ENCODE measurements around the gene CDKN2AIPNL. TPM values are rescaled to one million over a fixed set of nuclear protein-coding genes. Genes with fewer than 3 reads are reported as not detected.

CDKN2AIPNL gene
- total and polyA plus RNA-seq, 2 of the 13 experiments (the other 11 are each of a cell fraction or from before 2014, with no cell fraction given): 17.4 to 46.5 TPM

DNA sequence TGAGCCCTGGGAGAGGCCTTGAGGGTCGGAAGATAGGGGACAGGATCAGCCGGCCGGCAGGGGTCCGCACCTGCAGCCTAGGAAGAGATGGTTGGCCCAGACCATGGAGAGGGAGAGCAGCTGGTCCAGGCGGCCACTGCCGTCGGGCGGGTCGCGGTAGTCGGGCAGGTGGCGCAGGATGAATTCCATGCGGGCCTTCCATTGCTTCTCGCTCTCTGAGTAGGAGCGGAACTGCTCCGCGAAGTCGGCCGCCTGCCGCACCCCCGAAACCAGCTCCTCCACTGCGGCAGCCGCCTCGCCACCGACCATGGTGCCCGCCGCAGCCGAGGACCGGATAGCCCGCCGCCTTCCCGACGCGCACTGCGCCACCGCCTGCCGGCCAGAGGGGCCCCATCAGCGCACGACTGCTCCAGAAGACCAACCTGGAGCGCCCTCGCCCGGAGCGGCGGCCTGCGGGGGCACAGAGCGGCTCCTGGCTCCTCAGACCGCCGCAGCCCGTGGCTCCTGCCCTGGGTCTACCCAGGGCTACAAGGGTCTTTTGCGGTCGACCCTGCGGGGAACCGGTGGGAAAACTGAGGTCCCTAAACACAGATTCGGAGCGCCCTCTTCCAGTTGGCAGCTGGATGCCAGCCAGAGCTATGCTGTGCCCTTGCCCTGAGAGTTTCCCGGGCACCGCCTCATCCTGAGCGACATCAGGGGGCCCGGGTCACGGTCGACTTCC lies at the start of gene CDKN2AIPNL (continued):
- TF ChIP-seq PAWR (CRISPR knock-in tag; IDR thresholded peaks at IDR 0.05; ENCODE audit: borderline replicate concordance): no peak
- peak; percentile 96 for TF ChIP-seq TBX2 (CRISPR knock-in tag; IDR thresholded peaks at IDR 0.05; ENCODE audit: borderline replicate concordance)
- peak; percentile 90 for TF ChIP-seq MED8 (CRISPR knock-in tag; IDR thresholded peaks at IDR 0.05; ENCODE audit: insufficient replicate concordance)
- no peak for TF ChIP-seq PHB2 (IDR thresholded peaks at IDR 0.05; ENCODE audit: partially characterized antibody)
- no peak for TF ChIP-seq SCMH1 (CRISPR knock-in tag; IDR thresholded peaks at IDR 0.05; ENCODE audit: borderline replicate concordance)
- TF ChIP-seq RBAK (CRISPR knock-in tag; IDR thresholded peaks at IDR 0.05): no peak
- TF ChIP-seq, protein P1, sequence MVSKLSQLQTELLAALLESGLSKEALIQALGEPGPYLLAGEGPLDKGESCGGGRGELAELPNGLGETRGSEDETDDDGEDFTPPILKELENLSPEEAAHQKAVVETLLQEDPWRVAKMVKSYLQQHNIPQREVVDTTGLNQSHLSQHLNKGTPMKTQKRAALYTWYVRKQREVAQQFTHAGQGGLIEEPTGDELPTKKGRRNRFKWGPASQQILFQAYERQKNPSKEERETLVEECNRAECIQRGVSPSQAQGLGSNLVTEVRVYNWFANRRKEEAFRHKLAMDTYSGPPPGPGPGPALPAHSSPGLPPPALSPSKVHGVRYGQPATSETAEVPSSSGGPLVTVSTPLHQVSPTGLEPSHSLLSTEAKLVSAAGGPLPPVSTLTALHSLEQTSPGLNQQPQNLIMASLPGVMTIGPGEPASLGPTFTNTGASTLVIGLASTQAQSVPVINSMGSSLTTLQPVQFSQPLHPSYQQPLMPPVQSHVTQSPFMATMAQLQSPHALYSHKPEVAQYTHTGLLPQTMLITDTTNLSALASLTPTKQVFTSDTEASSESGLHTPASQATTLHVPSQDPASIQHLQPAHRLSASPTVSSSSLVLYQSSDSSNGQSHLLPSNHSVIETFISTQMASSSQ (IDR thresholded peaks at IDR 0.05; ENCODE audit: low read depth): no peak
- TF ChIP-seq, protein P1 (CRISPR knock-in tag; IDR thresholded peaks at IDR 0.05; ENCODE audit: borderline replicate concordance): peak; percentile 94
- no peak for TF ChIP-seq TBP (CRISPR knock-in tag; IDR thresholded peaks at IDR 0.05)
- TF ChIP-seq JARID2 (CRISPR knock-in tag; IDR thresholded peaks at IDR 0.05; ENCODE audit: insufficient replicate concordance): no peak
- TF ChIP-seq, protein P2, sequence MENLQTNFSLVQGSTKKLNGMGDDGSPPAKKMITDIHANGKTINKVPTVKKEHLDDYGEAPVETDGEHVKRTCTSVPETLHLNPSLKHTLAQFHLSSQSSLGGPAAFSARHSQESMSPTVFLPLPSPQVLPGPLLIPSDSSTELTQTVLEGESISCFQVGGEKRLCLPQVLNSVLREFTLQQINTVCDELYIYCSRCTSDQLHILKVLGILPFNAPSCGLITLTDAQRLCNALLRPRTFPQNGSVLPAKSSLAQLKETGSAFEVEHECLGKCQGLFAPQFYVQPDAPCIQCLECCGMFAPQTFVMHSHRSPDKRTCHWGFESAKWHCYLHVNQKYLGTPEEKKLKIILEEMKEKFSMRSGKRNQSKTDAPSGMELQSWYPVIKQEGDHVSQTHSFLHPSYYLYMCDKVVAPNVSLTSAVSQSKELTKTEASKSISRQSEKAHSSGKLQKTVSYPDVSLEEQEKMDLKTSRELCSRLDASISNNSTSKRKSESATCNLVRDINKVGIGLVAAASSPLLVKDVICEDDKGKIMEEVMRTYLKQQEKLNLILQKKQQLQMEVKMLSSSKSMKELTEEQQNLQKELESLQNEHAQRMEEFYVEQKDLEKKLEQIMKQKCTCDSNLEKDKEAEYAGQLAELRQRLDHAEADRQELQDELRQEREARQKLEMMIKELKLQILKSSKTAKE (CRISPR knock-in tag; IDR thresholded peaks at IDR 0.05; ENCODE audit: borderline replicate concordance): peak; percentile 59; the same call in 1 of the 2 replicates
- TF ChIP-seq GFI1 (CRISPR knock-in tag; IDR thresholded peaks at IDR 0.05; ENCODE audit: borderline replicate concordance): peak; percentile 44; the same call in 1 of the 2 replicates
- peak; percentile 75 for TF ChIP-seq BCL6 (CRISPR knock-in tag; IDR thresholded peaks at IDR 0.05)
- TF ChIP-seq, protein P3, sequence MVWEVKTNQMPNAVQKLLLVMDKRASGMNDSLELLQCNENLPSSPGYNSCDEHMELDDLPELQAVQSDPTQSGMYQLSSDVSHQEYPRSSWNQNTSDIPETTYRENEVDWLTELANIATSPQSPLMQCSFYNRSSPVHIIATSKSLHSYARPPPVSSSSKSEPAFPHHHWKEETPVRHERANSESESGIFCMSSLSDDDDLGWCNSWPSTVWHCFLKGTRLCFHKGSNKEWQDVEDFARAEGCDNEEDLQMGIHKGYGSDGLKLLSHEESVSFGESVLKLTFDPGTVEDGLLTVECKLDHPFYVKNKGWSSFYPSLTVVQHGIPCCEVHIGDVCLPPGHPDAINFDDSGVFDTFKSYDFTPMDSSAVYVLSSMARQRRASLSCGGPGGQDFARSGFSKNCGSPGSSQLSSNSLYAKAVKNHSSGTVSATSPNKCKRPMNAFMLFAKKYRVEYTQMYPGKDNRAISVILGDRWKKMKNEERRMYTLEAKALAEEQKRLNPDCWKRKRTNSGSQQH (CRISPR knock-in tag; IDR thresholded peaks at IDR 0.05; ENCODE audit: low read depth): peak; percentile 88
- TF ChIP-seq, protein P4, sequence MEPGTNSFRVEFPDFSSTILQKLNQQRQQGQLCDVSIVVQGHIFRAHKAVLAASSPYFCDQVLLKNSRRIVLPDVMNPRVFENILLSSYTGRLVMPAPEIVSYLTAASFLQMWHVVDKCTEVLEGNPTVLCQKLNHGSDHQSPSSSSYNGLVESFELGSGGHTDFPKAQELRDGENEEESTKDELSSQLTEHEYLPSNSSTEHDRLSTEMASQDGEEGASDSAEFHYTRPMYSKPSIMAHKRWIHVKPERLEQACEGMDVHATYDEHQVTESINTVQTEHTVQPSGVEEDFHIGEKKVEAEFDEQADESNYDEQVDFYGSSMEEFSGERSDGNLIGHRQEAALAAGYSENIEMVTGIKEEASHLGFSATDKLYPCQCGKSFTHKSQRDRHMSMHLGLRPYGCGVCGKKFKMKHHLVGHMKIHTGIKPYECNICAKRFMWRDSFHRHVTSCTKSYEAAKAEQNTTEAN (CRISPR knock-in tag; conservative IDR thresholded peaks at IDR 0.05): peak; percentile 88
- TF ChIP-seq, protein P5, sequence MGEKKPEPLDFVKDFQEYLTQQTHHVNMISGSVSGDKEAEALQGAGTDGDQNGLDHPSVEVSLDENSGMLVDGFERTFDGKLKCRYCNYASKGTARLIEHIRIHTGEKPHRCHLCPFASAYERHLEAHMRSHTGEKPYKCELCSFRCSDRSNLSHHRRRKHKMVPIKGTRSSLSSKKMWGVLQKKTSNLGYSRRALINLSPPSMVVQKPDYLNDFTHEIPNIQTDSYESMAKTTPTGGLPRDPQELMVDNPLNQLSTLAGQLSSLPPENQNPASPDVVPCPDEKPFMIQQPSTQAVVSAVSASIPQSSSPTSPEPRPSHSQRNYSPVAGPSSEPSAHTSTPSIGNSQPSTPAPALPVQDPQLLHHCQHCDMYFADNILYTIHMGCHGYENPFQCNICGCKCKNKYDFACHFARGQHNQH (CRISPR knock-in tag; IDR thresholded peaks at IDR 0.05): peak; percentile 81

Measured in HepG2 (cell line).